ENCODE results near the gene TMEM92.
"Not testable (repeated sequence)": the region's sequence is repeated elsewhere in the genome, so short reads cannot be mapped to it uniquely, and the experiment has no call there.

TMEM92 gene

GRCh38 chr17:50276588-50277356, 2.5 kb downstream of the TMEM92 start:
- DNase-seq = no peak

- DNase-seq = no peak
Measured at GRCh38 chr17:50277357-50277754, 3.1 kb downstream of the TMEM92 start.

GRCh38 chr17:50278526-50279180, 4.4 kb downstream of the TMEM92 start:
- no peak for DNase-seq

GRCh38 chr17:50279181-50279526, 4.9 kb downstream of the TMEM92 start:
- DNase-seq = no peak

GRCh38 chr17:50279639-50280038, 5.4 kb downstream of the TMEM92 start:
- no peak for DNase-seq

- DNase-seq = no peak
Measured at GRCh38 chr17:50280068-50280467, 5.8 kb downstream of the TMEM92 start.

- DNase-seq = no peak
Measured at GRCh38 chr17:50280801-50281441, 6.7 kb downstream of the TMEM92 start.

GRCh38 chr17:50281739-50282401, 7.6 kb downstream of the TMEM92 start:
- no peak for DNase-seq

GRCh38 chr17:50283246-50283645, 9.0 kb downstream of the TMEM92 start:
- DNase-seq = no peak

- no peak for DNase-seq
Measured at GRCh38 chr17:50283714-50284113, 9.4 kb downstream of the TMEM92 start.

GRCh38 chr17:50285941-50286340, 11.7 kb downstream of the TMEM92 start:
- no peak for DNase-seq

GRCh38 chr17:50287302-50287701, 13.0 kb downstream of the TMEM92 start:
- DNase-seq = not testable (repeated sequence)

- DNase-seq = no peak
Measured at GRCh38 chr17:50288306-50288705, 14.0 kb downstream of the TMEM92 start.

- no peak for DNase-seq
Measured at GRCh38 chr17:50289278-50289677, 15.0 kb downstream of the TMEM92 start.

GRCh38 chr17:50289991-50290702, 15.9 kb downstream of the TMEM92 start:
- no peak for DNase-seq

GRCh38 chr17:50290933-50291332, 16.7 kb downstream of the TMEM92 start:
- no peak for DNase-seq

GRCh38 chr17:50292465-50292864, 18.2 kb downstream of the TMEM92 start:
- no peak for DNase-seq

- DNase-seq = no peak
Measured at GRCh38 chr17:50295021-50295420, 20.8 kb downstream of the TMEM92 start.

GRCh38 chr17:50297407-50297865, 23.2 kb downstream of the TMEM92 start:
- DNase-seq = peak; percentile 90

- no peak for DNase-seq
Measured at GRCh38 chr17:50298018-50298417, 23.8 kb downstream of the TMEM92 start.

- no peak for DNase-seq
Measured at GRCh38 chr17:50299776-50300175, 25.5 kb downstream of the TMEM92 start.

- not testable (repeated sequence) for DNase-seq
Measured at GRCh38 chr17:50300824-50301223, 26.6 kb downstream of the TMEM92 start.

Data from activated effector memory CD4-positive, alpha-beta T cell treated with anti-CD3 and anti-CD28 coated beads, Interleukin-2, amount 50 U/mL, for 16 hours (primary cell).